Smooth muscle cell (in vitro differentiated cells): ENCODE measurements around the gene MCRIP1. TPM values are rescaled to one million over a fixed set of nuclear protein-coding genes. Genes with fewer than 3 reads are reported as not detected.

Experiments
- DNase-seq: peaks from one replicate; lab custom pipeline; 2025; ENCODE audit not compliant: unreplicated experiment; lab: John Stamatoyannopoulos, UW
- H2AFZ ChIP-seq: fragments of 200-600 bp; sonication (generic); 2 replicates; pipeline ENCODE4 v1.6.0; 2016; ENCODE audit warnings: antibody characterized with exemption, low read depth, mild to moderate bottlenecking
- H3F3A ChIP-seq: fragments of 200-600 bp; sonication (generic); 2 replicates; pipeline ENCODE4 v1.6.0; 2017; ENCODE audit warnings: antibody characterized with exemption, low read depth
- H3K27ac ChIP-seq: fragments of 200-600 bp; sonication (generic); 2 replicates; pipeline ENCODE4 v1.5.1; 2016; ENCODE audit warnings: low read depth, mild to moderate bottlenecking
- H3K27me3 ChIP-seq: fragments of 200-600 bp; sonication (generic); 2 replicates; pipeline ENCODE4 v1.6.1; 2016; ENCODE audit warnings: low read depth, mild to moderate bottlenecking
- H3K36me3 ChIP-seq: fragments of 200-600 bp; sonication (generic); 2 replicates; pipeline ENCODE4 v1.5.1; 2016; ENCODE audit warnings: low read depth
- H3K4me1 ChIP-seq: fragments of 200-600 bp; sonication (generic); 2 replicates; pipeline ENCODE4 v1.5.1; 2016; ENCODE audit warnings: low read depth
- H3K4me2 ChIP-seq: fragments of 200-600 bp; sonication (generic); 2 replicates; pipeline ENCODE4 v1.6.0; 2016; ENCODE audit warnings: mild to moderate bottlenecking
- H3K4me3 ChIP-seq: fragments of 200-600 bp; sonication (generic); 2 replicates; pipeline ENCODE4 v1.5.1; 2016; ENCODE audit warnings: mild to moderate bottlenecking
- H3K79me2 ChIP-seq: fragments of 200-600 bp; sonication (generic); 2 replicates; pipeline ENCODE4 v1.6.0; 2016; ENCODE audit warnings: low read depth, mild to moderate bottlenecking
- H3K9ac ChIP-seq: fragments of 200-600 bp; sonication (generic); 2 replicates; pipeline ENCODE4 v1.6.0; 2016; ENCODE audit warnings: low read depth
- H3K9me3 ChIP-seq: fragments of 200-600 bp; sonication (generic); replicated peaks from 2 replicates; pipeline ENCODE4 v1.5.1; 2016; ENCODE audit warnings: low read depth
- H4K20me1 ChIP-seq: fragments of 200-600 bp; sonication (generic); 2 replicates; pipeline ENCODE4 v1.6.0; 2016; ENCODE audit warnings: low read depth
- CTCF ChIP-seq: fragments of 200-600 bp; sonication (generic); IDR thresholded peaks from 2 replicates; pipeline ENCODE4 v1.5.1; 2017; ENCODE audit warnings: borderline replicate concordance, mild to moderate bottlenecking, antibody characterized with exemption; ENCODE audit not compliant: insufficient read depth, poor library complexity, severe bottlenecking
- WGBS: methylation state at CpG from one replicate; pipeline ENCODE4 v1.1.7; 2016; ENCODE audit warnings: low lambda C conversion rate; 5-methylcytosine and 5-hydroxymethylcytosine counted together
- polyA plus RNA-seq: library from polyadenylated mRNA; unstranded; fragments of >200 nt; fragmentation: Nextera tagmentation; extraction: Ambion mirVana; gene quantifications from 2 replicates; pipeline ENCODE4 v1.2.1, GENCODE V29; 2016
- total RNA-seq: library from RNA; depleted of rRNA; stranded (reverse); fragments of >200 nt; gene quantifications from 2 replicates; pipeline ENCODE4 v1.2.3, GENCODE V29; 2014

MCRIP1 gene
- total and polyA plus RNA-seq, 2 experiments from 2014 or later: 85.1 to 208 TPM

- Histone ChIP-seq H3K4me3 (no peak overlapping the region), H3K79me2 (no peaks in the 10 kb centered on the region), H3K4me1 (no peaks in the 10 kb centered on the region), H3K27ac (no peak overlapping the region), H3K4me2 (no peak overlapping the region), H2AFZ (no peak overlapping the region), H3K9ac (no peak overlapping the region), H3K36me3 (no peaks in the 10 kb centered on the region), H3K27me3 (peaks cover 13% of the 10 kb centered on the region), H3K9me3 (no peaks in the 10 kb centered on the region), H3F3A (no peaks in the 10 kb centered on the region), H4K20me1 (no peaks in the 10 kb centered on the region)
- WGBS: 86% methylated on average over 16 of the region's 24 CpGs
- no peak for TF ChIP-seq CTCF
- DNase-seq: no peak
Observed at GRCh38 chr17:81811705-81812570, 21.2 kb downstream of the MCRIP1 start.

GRCh38 chr17:81810892-81811704 is 22.0 kb downstream of the MCRIP1 start:
- no peak overlapping the region for H3K4me2 ChIP-seq
- H3K4me3 ChIP-seq: no peak overlapping the region
- DNase-seq: no peak
- H3K36me3 ChIP-seq: no peaks in the 10 kb centered on the region
- H3K9ac ChIP-seq: no peak overlapping the region
- WGBS: 91% methylated on average over 38 of the region's 42 CpGs
- H3K4me1 ChIP-seq: no peaks in the 10 kb centered on the region
- no peaks in the 10 kb centered on the region for H4K20me1 ChIP-seq
- H3K27me3 ChIP-seq: peaks cover 21% of the 10 kb centered on the region
- H3K79me2 ChIP-seq: no peaks in the 10 kb centered on the region
- no peaks in the 10 kb centered on the region for H3F3A ChIP-seq
- no peaks in the 10 kb centered on the region for H3K9me3 ChIP-seq
- H3K27ac ChIP-seq: no peak overlapping the region
- TF ChIP-seq CTCF: no peak
- no peak overlapping the region for H2AFZ ChIP-seq

- WGBS: 92% methylated on average over 3 of the region's 8 CpGs
- H3K4me1 ChIP-seq: no peaks in the 10 kb centered on the region
- no peaks in the 10 kb centered on the region for H3K36me3 ChIP-seq
- no peaks in the 10 kb centered on the region for H3K79me2 ChIP-seq
- no peak overlapping the region for H3K4me3 ChIP-seq
- no peak for TF ChIP-seq CTCF
- no peak overlapping the region for H3K27ac ChIP-seq
- no peaks in the 10 kb centered on the region for H3K9me3 ChIP-seq
- H4K20me1 ChIP-seq: no peaks in the 10 kb centered on the region
- H3K4me2 ChIP-seq: no peak overlapping the region
- H3K9ac ChIP-seq: no peak overlapping the region
- H2AFZ ChIP-seq: no peak overlapping the region
- no peaks in the 10 kb centered on the region for H3F3A ChIP-seq
- peaks cover 27% of the 10 kb centered on the region for H3K27me3 ChIP-seq
- DNase-seq: no peak
Observed at GRCh38 chr17:81810476-81810875, 22.6 kb downstream of the MCRIP1 start.
